HG02798 (cell line): ENCODE data around the gene ILKAP.
"Not testable (repeated sequence)": the region's sequence is repeated elsewhere in the genome, so short reads cannot be mapped to it uniquely, and the experiment has no call there.

Experiments used
- ATAC-seq: cut with Tn5 transposase; IDR thresholded peaks from one replicate; pipeline ENCODE4 v1.9.1; 2021; ENCODE audit warnings: mild to moderate bottlenecking; ENCODE audit not compliant: unreplicated experiment, poor library complexity

The ILKAP gene

DNA sequence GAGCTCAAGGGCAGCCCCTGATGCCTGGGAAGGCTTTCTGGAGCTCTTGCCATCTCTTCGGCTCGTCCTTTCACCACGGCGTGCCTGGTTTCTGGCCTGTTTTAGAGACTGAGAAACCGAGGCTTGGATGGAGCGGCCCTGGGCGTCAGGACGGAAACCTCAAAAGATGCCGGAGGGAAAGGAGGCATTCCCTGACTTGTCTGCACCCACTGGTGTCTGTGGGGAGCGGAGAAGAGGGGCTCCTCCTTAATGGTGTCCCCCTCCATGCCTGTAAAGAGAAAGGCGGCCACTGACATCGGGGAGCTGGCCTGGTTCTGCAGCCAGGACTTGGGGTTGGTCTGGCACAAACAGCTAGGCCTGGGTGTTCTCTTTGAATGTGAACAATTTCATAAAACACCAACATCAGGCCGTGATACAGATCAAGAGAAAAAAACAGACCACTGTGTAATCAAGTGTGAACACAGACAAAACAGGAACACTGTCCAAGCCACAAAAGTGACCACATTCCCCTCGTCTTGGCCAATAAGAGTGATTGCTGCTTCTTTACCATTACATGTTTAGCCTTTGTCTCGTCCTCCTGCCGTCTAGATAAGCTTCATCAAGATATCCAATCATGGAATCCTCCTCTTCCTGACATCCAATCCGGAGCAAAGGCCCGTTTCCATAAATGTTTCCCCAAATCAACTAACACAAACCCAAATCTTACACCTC lies 633 bp upstream of the ILKAP start:
- ATAC-seq, result no peak

DNA sequence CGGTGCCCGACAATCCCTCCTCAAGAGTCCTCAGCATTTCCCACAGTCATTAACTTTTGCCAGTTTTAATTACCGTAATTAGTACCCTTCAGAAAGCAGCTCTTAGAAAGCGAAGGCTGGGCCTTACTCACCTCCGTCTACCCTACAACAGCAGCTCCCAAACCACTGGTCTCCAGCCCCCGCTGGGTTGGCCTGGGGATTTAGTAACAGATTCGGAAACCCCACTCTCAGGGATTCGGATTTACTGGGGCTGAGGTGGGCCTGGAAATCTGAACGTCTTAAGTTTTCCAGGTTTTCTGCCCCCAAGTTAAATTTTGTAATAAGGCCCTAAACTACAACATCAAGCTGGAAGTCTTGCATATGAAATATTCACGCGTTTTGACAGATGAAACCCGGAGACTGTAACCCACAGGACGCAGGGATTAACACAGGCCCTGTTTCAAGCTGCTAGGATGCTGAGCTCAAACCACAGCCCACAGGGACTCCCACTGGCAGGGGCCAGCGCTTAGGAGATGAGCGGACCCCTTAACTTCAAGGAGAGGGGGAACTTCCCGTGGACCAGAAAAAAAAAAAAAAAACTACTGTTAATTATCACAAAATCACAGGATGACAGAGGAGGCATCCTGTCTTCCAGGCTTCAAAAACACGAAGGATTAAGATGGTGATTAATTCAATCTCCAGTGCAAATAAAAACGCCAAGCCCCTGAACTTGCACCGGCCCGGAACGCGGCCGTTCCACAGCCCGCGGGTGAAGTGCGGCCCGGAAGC lies 985 bp downstream of the ILKAP start:
- ATAC-seq, result no peak

DNA sequence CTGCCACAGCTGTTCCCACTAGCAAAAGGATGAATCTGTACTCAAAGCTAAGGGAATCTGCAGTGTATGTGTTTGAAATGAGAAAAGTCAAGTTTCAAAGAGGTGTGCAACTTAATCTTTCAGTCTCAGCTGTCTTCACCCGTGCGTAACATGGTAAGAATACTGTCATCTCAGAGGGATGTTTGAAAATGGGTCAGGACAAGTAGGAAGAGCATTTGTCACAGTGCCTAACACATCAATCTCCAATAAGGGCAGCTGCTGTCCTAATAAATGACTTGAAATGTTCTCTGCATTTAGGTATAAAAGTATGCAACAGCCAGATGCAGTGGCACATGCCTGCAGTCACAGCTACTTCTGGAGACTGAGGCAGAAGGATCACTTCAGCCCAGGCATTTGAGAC lies 13.1 kb downstream of the ILKAP start:
- ATAC-seq, result no peak

- no peak for ATAC-seq
Observed at GRCh38 chr2:238187618-238188548, 15.6 kb downstream of the ILKAP start.

DNA sequence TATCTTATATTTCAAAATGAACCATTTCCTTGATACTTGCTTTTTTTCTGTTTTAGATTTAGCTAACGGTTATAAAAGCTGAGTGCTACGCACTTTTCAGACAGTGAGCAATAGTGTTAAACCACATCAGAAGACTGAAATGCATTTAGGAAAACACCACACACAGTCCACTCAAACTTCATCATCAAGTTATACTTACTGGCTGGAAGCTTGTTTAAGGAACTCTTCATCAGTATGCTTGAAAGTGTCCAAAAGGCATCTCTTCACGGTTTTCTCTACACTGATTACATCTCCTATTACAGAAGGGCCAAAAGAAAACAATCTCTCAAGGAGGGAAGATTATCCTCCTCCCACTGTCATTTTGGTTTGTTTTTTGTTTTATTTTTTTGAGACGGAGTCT lies 19.7 kb downstream of the ILKAP start:
- no peak for ATAC-seq

DNA sequence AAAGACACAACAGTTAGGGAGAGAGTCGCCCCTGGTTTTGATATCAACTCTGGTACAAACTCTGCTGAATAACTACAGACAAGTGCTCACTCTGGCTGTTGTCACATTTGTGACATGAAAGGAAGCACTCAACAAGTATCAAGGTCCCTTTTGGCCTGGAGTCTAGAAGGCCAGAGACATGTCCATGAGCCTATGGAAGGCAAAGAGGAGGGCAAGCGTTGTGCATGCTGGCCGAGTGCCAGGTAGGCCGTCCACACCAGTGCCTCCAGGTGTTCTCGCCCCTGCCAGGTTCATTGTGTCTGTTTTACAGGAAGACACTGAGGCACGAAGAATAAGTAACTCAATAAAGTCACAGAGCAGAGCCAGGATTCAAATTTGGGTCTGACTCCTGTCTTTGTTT lies 21.1 kb downstream of the ILKAP start:
- no peak for ATAC-seq

DNA sequence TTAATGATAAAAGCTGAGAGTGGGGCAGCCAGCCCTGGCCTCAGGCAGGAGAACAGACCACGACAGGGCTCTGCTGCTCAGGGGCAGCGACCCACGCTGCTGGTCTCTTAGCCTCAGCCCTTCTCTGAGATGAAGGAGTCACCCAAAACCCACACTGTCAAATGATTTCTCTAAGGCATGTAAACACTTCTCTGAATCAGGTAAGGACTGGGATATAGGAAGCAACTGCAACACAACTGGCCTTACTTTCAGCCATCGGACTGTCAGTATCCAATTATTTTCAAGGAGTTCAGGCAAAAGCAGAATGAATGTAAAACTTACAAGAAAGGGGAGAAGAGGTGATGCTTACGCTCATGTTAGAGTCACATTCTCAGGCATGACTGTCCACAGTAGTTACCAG lies 22.9 kb downstream of the ILKAP start:
- ATAC-seq, result no peak

- no peak for ATAC-seq
Observed at GRCh38 chr2:238176613-238177012, 26.9 kb downstream of the ILKAP start.

GRCh38 chr2:238174701-238175100 lies 28.8 kb downstream of the ILKAP start:
- no peak for ATAC-seq

DNA sequence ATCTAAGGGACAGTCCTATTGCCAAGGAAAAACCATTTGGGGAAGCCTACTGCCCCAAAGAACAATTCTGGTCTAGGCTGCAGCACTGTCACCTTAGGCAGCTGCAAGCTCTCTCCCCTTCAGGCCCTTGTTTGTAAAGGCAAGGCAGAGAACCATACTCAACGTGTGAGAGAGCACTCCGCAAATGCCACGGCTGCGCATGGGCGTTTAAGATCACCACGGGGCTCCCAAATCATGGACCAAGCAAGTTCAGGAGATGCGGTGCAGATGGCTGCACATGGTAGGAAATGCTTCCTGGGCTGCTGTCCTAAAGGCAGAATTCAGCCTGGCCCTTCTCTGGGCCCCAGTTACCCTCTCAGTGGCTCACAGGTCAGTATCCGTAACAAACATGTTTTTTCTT lies 29.2 kb downstream of the ILKAP start:
- no peak for ATAC-seq

- no peak for ATAC-seq
Observed at GRCh38 chr2:238173692-238174091, 29.8 kb downstream of the ILKAP start.

DNA sequence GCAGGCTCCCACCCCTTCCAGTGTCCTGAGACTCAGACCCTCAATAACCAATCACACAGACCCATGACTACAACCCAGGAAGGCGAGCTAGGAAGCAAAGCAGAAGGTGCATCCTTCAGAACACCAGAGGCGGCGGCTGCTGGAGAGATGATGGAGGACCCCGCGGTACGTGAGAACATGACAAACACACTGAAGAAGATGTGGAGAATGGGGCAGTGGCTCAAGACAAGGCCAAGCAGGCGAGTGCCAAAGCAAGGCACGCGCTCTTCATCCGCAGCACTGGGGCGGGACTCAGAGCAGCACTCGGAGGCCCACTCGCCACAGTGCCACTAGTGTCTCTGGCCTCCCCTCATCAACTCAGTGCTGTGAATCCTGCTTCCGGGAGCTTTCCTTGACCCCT lies 31.1 kb downstream of the ILKAP start:
- ATAC-seq, result no peak

DNA sequence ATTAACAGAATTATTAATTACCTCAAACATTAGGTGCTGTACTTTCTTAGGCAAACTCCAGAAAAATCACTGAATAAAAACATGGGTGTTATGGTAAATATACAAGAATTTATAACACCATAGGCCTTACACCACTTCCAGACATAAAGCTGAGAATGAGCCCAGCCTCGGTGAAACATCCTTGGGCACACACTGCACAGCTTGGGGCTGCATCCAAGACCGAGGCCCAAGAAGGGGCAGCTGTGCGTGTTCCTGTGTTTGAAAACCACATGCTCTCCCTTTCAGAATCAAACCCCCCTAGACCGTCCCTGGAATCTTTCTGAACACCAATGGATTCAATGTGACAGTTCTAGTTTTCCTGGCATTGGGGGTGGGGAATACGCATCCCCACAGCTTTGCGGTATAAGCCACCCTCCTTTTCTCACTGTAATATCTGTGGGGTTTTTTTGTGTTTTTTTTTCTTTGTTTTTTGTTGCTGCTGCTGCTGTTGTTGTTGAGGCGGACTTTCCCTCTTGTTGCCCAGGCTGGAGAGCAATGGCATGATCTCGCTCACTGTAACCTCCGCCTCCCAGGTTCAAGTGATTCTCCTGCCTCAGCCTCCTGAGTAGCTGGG lies 31.8 kb downstream of the ILKAP start:
- no peak for ATAC-seq

- not testable (repeated sequence) for ATAC-seq
Observed at GRCh38 chr2:238171072-238171431, 32.4 kb downstream of the ILKAP start.

- ATAC-seq, result no peak
Observed at GRCh38 chr2:238170386-238171071, 33.0 kb downstream of the ILKAP start.

GRCh38 chr2:238169708-238170251 lies 33.7 kb downstream of the ILKAP start:
- no peak for ATAC-seq

- no peak for ATAC-seq
Observed at GRCh38 chr2:238169048-238169707, 34.3 kb downstream of the ILKAP start.

GRCh38 chr2:238168196-238169047 lies 35.1 kb downstream of the ILKAP start:
- ATAC-seq, result no peak
